GM18867 (cell line): ENCODE results near the gene LPP.

Source experiments
- ATAC-seq: cut with Tn5 transposase; IDR thresholded peaks from one replicate; pipeline ENCODE4 v1.9.1; 2021; ENCODE audit warnings: mild to moderate bottlenecking, moderate library complexity; ENCODE audit not compliant: unreplicated experiment

LPP gene

DNA sequence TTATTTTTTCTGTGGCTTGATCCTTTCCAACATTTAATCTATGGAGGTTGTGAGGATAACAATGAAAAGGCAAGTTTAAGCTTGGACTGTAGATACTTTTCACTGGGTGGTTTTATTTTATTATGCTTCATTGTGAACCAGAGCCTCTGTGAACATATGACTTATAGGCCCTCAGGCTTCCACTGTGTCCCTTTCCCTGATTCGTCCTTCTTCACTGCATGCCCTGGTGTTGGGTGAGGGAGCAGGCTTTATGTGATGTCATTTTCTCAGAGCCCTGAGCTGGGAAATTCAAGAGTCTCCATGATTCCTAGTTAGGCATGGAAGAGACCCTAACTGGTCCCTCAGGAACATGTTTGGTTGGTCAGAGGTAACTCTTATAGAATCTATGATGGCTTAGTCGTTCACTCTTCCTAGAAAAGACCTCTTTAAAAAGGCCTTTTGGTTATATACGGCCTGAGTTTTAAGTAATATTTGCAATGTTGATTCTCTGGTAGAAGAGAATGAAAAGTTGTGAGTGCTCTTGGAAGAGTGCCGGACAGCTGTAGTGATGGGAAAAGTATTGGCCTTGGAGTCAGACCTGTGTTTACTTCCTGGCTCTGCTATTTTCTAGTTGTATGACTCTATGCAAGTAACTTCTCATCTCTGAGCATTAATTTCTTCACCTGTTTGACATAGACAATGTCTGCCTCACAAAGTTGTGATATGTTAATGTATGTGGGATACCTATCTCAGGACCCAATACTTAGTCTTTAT is 168.4 kb downstream of the LPP start:
- no peak for ATAC-seq

DNA sequence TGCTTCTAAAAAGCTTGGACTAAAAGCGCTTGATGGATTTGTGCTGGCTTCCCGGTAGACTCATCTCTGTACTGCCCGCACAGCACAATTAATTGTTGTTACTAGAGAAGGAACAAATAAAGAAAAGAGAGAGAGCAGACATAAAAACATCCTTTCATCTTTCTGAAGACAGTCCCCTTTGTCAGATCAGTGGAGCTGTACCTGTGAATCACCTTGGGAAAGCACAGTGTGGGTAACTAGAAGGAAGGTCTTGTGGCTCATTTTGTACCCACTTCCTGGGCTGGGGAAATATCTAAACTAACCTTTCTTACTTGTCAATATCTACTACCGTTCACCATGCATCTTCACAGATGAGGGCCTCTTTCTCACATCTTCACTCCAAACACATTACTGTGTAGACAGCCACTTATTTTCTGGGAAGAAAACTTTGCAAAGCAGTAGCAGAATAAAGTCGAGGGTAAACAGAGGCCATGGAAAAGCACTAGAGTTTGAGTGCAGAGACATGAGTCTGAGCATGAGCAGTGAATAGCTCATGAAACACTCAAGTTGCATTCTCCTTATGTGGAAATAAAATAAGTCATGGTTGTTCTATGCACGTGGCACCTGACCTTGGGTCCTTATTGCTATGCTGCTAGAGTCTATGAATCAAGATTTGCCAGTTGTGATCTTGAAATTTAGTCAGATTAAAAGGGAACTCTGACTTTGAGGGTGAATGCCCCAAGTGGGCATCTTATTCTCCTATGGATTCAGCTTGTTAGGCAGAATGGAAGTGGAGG is 169.3 kb downstream of the LPP start:
- no peak for ATAC-seq

DNA sequence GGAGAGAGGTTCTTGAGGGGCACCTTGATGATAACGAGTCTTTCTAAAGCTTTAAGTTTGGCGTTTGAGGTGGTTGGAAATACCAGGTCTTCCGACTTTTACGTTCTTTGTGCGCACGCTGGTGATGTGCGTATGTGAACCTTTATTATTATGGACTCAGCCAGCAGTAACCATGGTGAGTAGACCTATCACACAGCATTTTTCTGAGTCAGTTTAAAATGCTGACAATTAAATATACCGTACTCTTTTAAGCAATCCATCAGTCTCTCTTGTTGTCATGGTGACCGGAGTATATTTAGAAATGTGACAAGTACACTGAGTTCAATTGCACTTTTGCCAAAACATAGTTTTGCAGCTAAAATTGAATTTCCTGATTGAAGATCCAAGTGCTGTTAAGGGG is 172.2 kb downstream of the LPP start:
- ATAC-seq = no peak

DNA sequence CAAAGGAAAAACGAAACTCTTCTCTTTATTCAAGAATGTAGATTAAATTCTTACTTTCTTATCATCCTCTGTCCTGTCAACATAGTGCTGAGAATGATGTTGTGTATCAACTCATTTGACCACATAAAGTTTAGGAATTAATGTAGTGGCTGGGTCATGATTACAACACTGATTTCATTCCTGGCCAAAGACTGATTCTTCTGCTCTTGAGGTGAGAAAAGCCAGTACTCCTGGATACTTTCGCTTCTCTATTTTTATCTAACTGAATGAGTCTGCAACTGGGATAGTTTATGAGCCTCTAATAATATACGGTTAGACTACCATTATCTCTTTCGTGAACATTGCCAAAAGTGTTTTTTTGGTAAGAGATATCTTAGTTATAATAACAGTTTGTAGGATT is 173.0 kb downstream of the LPP start:
- ATAC-seq = no peak

DNA sequence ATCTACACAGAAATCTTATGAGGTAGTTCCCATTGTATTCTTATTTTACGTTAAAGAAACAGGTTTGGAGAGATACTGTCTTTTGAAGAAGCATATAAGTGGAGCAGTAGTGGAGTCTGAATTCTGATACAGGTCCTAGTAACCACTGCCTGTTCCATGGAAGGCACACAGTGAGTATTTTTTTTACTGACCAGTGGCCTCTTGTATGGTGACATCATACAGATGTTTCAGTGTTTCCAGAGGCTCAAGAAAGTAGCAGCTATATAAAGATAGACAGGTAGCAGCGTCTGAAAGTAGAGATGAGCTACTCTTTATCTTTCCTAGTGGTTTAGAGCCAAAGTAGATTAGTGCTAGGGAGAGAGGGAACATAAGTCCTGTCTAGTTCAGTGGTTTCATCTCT is 173.5 kb downstream of the LPP start:
- no peak for ATAC-seq

DNA sequence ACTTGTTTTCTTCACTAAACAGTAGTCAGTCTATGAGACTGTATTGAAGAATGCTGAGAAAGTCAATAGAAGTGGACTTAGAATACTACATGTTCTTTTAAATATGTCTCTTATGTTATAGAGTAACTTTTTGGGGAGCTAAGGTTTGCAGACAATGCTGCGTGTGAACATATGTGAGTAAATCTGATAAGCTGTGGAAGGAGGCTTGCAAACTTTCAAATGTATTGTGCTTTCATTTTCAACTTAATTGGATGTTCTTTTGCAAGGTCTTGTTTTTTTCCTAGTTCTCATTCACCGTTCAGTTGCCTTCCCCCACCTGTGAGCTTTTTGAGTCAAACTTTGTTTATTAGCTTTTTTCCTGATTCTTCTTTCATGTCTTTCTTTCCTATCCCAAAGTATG is 176.2 kb downstream of the LPP start:
- no peak for ATAC-seq

DNA sequence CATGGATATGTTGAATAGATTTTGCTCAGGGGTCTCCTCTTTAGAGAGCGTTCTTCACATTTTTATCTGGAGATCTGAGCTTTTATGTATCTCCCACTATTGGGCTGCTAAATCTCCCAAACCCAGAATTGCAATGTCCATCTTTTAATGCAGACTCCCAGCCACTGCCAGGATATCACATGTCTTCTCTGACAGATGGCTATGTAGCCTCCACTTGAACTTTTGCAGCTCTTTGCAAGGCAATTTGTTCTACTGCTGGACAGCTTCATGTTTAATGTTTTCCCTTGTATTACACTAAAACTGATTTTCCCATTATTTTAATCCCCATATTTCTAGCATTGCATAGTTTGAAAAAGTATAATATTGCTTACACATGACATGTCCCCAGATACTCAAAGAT is 177.2 kb downstream of the LPP start:
- no peak for ATAC-seq

DNA sequence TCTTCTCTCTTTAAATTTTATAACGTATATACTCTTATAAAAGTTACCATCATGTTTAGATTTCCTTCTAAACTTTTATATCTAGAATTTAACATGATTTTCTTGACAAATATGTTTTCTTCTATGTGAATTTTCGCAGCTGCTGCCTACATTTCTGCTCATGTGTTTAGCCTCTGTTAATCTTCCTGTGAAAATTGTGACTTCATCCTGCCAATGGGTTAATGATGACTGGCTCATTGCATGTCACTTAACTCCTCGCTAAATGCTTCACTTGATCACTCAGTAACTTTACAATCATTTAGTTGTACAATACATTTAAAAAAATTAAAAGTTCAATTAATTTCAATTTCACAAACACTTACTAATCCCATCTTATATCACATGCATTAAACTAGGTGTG is 178.1 kb downstream of the LPP start:
- no peak for ATAC-seq

DNA sequence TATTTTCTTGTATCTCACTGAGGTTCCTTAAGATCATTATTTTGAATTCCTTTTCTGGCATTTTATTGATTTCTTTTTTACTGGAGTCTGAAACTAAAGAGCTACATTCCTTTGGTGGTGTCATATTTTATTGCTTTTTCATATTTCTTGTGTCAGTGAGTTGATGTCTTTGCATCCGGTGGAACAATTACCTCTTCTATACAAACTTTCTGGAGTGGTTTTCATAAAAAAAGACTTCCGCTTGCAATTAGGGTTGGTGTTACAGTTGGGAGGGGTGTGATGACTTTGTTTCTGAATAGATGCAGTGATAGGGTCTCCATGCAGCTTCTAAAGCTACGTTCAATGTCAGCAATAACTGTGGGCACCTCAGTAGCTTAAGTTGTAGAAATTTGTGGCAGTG is 181.7 kb downstream of the LPP start:
- ATAC-seq = no peak

DNA sequence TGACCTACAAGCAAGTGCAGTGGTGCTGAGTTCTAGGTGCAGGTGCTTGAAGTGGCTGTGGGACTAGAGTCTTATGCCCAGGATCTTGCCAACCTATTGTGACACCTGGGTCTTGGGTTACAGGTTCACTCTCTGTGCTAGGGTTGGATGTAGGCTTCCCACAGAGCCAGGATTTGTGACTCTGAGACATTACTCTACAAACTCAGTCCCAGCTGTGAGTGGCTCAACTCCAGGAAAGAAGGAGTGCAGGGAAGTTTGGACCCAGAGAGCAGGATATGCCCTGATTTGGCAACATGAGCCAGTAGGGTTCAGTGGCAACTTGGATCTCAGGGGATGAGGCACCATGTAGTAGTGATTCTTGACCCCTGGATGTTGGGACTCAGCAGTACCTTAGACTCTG is 182.2 kb downstream of the LPP start:
- no peak for ATAC-seq

DNA sequence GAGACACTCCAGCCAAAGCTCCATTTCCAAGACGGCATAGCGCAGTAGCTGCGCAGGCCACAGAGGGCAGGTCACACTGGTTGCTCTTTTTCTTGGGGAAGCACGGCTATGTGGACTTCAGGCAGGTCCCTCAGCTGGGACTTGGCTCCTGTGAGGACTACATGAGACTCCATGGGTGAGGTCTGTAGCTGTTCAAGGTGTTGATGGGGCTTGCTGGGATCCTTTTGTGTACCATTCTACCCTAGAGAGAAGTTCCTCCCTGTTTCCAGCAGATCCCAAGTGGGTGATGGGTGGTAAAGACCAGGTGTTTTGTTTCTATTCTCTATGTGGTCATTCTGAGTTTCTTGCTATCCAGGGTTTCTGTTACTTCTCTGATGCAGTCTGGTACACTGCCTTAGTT is 183.3 kb downstream of the LPP start:
- no peak for ATAC-seq

DNA sequence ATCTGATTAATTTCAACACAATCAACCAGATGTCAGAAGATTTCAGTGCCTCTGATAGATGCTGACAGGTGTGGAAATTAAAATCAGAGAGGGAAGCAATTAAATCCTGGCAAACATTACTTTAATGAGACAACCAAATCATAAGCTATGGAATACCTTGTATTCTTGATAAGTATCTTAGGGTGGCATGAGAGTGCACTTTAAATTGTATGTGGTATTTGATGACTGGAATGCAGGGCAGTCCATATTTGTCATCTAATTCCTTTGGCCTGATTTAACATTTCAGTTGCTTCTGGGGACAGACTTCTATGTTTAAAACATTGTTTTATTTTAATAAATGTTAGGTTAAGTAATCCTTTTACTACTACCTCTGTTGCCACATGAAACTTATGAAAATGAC is 184.1 kb downstream of the LPP start:
- ATAC-seq = no peak

DNA sequence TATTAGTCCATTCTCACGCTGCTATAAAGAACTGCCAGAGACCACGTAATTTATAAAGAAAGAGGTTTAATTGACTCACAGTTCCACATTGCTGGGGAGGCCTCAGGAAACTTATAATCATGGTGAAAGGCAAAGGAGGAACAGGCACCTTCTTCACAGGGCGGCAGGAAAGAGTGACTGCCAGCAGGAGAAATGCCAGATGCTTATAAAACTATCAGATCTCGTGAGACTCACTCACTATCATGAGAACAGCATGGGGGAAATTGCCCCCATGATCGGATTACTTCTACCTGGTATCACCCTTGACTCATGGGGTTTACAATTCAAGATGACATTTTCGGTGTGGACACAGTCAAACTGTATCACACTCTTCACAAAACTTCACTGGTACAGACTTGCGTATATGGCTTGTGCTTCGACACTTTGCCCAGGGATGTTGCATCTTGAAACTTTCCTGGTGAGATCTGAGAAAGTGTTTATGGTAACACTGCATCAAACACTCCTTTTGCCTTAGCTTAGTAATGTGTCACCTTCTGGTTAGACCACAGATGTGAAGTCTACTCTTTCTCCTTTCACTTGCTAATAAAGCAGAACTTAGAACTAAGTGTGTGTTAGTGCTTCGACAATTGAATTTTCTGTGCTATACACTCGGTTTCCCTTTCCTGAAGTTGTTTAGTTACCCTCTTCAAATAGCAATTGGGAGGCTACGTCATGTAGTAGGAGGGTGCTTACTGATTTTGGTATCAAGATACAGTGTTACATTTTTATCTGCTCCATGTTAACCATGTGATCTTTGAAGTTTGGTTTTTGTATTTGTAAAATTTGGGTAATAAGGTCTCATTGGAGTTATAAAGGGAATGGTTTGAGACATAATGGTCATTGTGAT is 185.7 kb downstream of the LPP start:
- ATAC-seq = peak; percentile 89

DNA sequence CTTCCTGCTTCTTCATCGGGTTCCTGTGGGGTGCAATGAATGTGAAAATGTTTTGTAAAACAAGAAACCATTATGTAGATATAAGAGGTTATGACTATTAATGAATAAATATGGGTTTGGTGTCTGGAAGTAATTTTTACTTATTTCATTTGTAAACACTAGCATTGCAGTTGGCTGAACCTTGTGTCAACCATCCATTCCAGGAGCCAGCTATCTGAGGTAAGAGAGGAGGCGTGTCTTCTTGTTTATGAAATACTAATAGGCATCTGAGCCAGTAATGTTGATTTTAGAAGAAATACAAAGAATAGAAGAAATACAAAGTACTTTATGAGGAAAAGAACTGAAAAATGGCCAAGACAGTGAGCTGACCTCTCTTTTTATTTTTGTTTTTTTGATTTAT is 187.5 kb downstream of the LPP start:
- ATAC-seq = no peak

DNA sequence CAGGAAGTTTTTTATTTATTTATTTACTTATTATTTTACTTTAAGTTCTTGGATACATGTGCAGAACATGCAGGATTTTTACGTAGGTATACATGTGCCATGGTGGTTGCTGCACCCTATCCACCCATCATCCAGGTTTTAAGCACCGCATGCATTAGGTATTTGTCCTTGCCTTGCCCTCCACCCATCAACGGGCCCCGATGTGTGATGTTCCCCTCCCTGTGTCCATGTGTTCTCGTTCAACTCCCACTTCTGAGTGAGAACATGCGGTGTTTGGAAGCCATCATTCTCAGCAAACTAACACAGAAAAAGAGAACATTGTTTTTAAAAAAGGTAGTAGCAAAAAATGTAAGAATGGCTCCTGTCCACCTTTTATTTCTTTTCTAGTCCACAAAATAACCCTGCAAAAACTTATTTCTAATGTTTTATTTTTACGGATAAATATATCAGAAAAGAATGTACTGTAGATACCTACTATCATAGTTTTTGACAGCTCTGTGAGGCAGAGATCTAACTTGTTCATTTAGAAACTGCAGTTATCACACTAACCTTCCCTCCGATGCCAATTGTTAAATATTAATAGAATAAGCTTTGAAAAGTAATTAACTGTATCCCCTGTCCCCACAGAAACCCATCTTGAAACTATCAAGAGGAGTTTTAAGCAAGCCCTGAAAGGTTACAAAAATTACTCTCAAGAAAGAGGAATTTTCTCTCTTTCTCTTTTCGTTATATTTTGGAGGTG is 189.2 kb downstream of the LPP start:
- ATAC-seq = no peak

DNA sequence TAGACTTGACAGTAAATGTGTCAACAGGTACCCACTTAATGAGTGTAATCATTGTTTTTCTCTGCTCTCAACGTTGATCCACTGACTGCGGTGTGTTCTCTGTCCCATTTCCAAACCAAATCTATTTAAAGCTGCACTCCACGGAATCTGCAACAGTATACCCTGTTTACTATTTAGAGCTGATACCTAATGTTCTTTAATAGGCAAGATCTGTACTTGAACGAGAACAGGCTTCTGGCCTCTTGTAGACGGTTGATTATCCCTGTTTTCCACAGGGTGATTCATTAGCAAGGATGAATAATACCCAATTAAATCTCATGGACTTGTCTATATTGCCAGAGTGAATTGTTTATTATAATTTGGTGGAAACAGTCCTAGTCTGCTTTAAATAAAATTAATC is 189.9 kb downstream of the LPP start:
- ATAC-seq = no peak

DNA sequence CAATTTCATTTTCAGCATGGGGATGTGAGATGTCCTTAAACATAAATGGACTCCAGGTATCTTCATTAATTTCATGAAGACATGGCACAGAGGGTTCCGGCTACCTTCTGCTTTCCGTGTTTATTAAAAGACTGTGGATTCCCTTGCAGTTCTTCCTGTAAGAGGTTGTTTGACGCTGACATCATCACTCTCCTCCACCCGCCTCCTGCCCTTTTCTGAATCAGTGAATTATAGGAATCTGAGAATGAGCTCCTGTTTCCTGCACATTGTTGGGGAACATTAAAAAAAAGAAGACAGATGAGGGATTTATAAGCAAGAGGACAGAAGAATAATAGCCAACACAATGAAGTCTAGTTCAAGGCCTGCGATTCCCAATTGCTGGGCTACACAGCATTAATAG is 191.3 kb downstream of the LPP start:
- no peak for ATAC-seq

DNA sequence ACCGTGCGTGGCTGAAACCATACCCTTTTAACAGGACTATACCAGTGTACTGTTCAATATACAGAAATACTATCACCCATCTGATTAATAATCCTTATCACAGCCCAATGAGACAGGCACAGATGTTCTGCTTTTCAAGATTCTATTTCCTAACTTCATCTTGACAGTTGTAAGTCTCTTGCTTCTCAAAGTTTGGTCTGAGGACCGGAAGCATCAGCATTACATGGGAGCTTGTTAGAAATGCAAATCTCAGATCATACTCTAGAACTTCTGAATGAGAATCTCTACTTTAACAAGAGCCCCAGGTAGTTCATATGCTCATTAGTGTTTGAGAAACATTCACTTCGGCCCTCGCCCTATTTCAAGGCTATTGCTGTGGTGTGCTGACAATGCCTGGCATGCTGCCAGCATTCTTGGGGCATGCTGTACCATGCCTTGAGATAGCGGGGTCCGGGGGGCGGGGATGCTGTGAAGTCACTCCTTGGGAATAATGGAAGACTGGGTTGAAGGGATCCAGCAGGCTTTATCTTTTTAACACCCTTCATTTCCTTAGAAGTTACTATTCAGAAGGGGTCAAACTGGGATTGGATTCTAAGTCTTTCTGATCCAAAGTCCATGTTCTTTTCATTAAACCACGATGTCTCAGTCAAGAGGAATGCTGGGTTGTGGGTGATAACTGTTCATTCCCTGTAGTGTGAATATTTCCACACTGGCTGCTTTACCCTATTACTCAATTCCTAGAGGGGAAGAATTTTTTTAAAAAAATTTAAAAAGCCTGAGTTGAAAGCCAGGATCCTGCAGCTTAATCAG is 194.7 kb downstream of the LPP start:
- no peak for ATAC-seq

DNA sequence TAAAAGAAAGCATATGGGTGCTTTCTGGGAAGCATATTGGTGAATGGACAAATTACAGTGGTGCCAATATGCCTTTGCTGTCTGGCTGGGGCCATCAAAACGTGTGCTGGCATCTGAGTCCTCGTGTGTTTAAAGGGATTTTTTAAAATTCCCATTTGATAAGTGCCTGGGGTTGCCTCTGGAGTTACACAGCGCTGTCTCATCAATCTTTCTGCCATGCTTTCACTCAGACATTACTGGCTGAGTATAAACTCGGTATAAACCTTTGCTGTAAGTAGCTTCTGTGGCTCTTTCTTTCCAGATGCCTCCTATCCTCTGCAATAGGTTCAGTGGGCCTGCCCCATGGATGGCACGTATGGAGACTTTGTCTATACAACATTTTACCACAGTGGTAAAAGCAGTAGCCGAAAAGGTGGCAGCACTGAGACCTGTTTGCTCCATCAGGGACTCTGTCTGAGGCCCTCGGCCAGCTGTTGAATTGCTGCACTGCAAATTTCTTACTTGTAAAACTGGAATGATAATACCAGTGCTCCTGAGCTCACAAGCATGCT is 195.5 kb downstream of the LPP start:
- no peak for ATAC-seq

DNA sequence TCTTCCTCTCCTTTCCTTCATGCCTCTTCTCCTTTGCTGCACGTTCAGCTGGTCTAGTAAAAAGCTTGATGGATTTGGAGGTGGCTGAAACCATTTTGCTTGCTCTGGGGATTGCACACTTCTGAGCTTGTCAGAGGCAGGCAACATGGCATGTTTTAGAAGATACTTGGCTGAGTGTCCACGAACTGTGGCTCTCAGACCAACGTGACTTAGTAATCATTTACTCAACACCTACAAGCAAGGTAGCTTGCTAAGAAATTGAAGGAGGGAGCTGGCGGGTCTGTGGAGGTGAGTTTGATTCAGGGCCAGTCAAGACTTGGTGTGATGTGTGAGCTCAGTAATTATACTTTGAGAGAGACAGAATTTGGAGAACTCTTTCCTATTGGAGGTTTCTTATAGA is 196.0 kb downstream of the LPP start:
- ATAC-seq = no peak
